Activated CD4-positive, alpha-beta T cell treated with anti-CD3 and anti-CD28 coated beads for 48 hours (primary cell): ENCODE measurements around the gene EFL1.
"Not testable (repeated sequence)": the region's sequence is repeated elsewhere in the genome, so short reads cannot be mapped to it uniquely, and the experiment has no call there.

Source experiments
- DNase-seq: peaks from one replicate; pipeline ENCODE4 v3.0.0-alpha.2; 2020

Gene EFL1

GRCh38 chr15:82262422-82263026 lies at the start of gene EFL1, which contains the start of gene SAXO2:
Gene EFL1, minus strand, starts transcription at chr15:82262734. Its CDS starts 956 bp downstream, at chr15:82261778.
Gene SAXO2, plus strand, starts transcription at chr15:82262818. Its CDS starts 62 bp downstream, at chr15:82262880.
- peak; percentile 96 for DNase-seq

DNA sequence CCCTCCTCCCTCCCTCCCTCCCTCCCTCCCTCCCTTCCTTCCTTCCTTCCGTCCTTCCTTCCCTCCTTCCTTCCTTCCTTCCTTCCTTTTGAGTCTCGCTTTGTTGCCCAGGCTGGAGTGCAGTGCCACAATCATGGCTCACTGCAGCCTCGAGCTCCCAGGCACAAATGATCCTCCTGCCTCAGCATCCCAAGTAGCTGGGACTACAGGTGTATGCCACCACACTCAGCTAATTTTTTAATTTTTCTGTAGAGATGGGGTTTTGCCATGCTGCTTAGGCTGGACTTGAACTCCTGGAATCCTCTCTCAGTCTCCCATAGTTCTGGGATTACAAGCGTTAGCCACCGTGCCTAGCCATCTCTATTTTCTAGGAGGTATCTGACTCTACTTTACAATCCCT lies 48.8 kb upstream of the EFL1 start:
- DNase-seq = not testable (repeated sequence)

DNA sequence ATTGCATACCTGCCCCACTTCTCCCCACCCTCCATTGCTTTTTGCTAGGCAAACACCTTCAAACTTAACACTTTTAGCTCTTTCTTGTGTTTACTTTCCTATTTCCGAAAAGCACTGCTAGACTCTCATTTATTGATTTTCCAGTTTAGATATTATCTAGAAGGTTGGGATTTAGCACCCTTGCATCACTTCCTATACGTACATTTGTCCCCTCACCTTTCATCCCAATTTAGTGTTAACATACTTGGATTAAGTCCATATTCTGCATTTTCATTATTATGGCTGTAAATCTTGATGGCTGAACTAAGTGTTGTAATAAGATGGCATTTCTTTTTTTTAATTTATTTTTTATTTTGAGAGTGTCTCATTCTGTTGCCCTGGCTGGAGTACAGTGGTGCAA lies 47.3 kb upstream of the EFL1 start:
- no peak for DNase-seq

GRCh38 chr15:82307714-82308081 lies 45.2 kb upstream of the EFL1 start:
- DNase-seq = no peak

DNA sequence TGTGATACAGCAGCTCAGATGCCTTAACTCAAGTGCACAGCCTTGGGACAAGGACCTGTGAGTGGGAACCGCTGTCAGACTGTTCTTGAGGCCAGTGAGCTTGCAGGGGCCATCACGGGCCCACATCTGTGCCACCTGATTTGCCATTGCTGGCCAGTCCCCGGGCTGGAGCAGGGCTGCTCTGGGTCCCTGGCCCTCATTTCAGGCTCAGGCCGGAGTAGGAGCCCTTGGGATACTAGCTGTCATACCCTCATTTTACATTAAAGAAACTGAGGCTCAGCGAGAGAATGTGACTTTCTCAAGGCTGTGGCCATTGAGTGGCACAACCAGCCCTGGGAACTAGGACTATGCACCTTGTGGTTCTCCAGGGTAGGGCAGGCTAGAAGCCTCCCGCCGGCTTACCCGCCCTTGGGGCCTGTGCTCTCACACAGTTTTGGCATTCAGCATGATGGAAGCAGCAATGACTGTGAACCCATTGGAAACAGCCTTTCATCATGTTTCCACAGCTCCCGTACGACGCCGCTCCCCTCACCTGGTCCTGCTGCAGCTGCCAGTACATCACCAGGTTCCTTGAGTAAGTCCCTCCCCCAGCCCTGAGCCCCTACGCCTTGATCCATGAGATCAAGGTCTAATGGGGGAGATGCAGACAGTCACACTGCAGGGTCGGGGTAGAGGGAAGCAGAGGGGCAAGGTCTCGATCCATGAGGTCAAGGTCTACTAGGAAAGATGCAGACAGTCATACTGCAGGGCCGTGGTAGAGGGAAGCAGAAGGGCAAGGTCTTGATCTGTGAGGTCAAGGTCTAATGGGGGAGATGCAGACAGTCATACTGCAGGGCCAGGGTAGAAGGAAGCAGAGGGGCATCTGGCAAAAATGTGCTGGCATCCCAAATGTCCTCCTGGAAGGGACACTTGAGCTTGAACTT lies 44.5 kb upstream of the EFL1 start:
- DNase-seq = no peak

GRCh38 chr15:82305621-82306048 lies 43.1 kb upstream of the EFL1 start:
- DNase-seq = no peak

DNA sequence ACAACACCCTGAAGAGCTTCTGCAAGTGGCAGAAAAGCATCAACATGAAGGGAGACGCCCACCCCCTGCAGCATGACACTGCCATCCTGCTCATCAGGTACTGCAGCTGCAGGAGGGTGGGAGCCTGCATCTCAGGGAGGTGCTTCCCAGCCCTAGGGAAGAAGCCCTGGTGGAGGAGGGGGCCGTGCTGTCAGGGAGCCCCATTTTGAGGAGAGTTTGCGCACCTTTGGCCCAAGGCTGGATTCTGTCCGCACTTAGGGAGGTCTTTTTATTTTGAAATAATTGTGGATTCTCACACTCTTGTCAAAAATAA lies 42.2 kb upstream of the EFL1 start:
- no peak for DNase-seq

DNA sequence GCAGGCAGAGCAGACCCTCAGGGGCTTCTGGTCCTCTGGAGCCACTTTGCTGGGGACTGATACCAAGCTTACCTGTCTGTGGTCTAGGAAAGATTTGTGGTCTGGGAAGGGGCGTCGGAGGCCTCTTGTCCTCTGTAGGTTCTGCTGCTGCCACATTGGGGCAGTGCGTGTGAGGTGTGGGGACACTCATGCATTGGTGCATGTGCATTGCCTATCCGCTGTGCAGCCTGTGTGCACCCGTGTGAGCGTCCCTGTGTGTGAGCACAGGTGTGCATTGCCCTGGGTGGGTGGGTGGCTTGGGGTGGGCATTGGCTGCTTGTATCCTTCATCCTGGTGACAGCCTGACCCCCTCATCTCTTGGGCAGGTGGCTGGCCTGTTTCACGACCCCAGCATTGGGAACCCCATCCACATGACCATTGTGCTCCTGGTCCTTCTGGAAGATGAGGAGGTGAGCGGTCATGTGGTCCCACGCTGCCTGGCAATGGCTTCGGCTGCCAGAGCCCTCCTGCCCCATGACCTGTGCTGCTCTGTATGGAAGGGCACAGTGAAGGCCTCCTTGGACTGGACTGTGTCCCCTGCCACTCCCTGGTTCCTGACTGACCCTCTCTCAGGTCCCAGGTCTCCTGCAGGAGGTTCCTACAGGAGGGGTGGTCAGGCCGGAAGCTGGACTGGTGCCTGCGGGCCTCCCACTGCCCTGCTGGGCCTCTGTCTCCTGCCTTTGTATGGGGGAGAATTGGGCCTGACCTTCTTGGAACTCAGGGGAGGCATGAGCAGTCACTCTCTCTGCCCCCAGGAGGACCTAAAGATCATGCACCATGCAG lies 41.6 kb upstream of the EFL1 start:
- no peak for DNase-seq

GRCh38 chr15:82301296-82302016 lies 38.9 kb upstream of the EFL1 start:
- DNase-seq = no peak

- DNase-seq = no peak
Observed at GRCh38 chr15:82300883-82301282, 38.3 kb upstream of the EFL1 start.

DNA sequence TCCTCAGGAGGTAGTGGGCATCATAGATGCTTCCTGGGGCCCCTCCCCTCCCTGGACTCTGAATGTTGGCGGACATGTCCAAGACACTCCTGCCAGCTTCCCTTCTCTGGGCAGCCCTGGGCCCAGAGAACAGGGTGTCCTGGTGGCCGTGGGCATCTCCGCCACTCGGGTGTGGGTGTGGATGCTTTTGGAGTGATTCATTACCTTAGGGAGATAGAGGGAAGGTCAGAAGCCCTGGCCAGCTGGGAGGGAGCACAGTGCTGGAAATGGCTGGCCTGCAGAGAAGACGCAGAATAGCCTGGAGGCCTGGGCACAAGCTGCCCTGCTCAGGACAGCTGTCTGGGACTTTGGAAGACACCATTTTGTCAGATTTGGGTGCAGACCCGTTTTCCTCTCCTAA lies 37.8 kb upstream of the EFL1 start:
- not testable (repeated sequence) for DNase-seq

GRCh38 chr15:82299511-82299914 lies 37.0 kb upstream of the EFL1 start:
- DNase-seq = not testable (repeated sequence)

- peak; percentile 69 for DNase-seq
Observed at GRCh38 chr15:82298520-82298919, 36.0 kb upstream of the EFL1 start.

DNA sequence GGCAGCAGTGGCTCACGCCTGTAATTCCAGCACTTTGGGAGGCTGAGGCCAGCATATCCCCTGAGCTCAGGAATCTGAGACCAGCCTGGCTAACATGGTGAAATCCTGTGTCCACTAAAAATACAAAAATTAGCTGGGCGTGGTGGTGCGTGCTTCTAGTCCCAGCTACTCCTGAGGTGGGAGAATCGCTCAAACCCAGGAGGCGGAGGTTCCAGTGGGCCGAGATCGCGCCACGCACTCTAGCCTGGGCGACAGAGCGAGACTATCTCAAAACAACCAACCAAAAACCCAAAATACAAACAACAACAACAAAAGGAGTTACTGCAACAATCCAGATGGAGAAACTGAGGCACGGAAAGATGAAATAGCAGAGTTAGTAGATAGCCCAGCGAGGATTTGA lies 35.5 kb upstream of the EFL1 start:
- no peak for DNase-seq

- no peak for DNase-seq
Observed at GRCh38 chr15:82297546-82297945, 35.0 kb upstream of the EFL1 start.

DNA sequence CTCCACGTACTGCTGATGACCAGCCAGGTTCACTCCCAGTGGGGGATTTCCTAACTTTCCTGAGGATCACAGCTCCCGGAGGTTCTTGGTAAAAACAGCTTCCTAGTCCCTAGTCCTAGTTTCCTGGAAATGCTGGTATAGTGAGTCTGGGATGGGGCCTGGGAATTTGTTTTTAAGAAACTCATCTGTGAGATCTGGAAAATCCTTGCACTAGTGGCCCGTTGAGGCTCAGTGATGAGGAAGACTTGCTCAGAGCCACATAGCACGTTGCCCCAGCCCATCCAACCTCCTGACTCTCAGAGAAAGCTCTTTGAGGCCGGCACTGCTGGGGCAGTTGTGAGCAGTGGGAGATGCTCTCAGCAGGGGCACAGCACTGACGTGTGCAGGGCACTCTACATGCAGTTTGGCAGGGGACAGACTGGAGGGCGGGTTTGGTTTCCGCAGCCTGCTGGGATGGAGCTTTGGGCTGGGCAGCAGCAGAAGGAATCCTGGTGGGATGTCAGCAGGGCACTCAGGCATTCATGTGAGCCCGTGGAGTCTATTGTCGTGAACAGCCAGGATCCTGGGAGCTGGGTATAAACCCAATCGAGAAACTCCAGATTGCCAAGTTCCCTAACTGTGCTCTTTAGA lies 31.6 kb upstream of the EFL1 start:
- DNase-seq = no peak

- DNase-seq = no peak
Observed at GRCh38 chr15:82292271-82292670, 29.7 kb upstream of the EFL1 start.

DNA sequence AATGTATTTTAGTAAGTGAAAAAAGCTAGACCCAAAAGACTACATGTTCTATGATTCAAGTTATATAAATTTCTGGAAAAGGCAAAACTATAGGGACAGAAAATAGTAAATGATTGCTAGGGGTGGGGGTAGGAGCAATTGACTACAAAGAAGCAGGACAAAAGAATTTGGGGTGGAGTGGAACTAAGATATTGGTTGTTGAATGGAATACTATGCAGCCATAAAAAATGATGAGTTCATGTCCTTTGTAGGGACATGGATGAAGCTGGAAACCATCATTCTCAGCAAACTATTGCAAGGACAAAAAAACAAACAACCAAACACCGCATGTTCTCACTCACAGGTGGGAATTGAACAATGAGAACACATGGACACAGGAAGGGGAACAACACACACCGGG lies 25.7 kb upstream of the EFL1 start:
- DNase-seq = not testable (repeated sequence)

DNA sequence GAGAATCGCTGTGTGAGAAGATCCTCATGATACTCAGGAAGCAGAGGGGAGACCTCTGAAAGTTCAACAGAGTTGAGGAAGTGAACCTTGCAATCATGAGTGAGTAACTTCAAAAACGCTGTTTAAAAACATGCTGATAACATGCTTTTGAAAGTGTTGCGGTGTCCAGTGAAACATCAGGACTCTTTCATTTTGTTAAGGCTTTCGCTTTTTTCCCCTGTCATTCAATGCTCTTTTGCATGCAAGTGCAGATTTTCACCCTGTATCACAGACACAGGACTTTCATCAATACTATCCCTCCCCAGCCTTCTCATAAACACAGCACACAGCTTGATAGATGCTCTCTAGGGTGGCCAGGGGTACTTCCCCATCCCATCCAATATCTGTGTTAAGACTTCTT lies 23.9 kb upstream of the EFL1 start:
- DNase-seq = not testable (repeated sequence)

DNA sequence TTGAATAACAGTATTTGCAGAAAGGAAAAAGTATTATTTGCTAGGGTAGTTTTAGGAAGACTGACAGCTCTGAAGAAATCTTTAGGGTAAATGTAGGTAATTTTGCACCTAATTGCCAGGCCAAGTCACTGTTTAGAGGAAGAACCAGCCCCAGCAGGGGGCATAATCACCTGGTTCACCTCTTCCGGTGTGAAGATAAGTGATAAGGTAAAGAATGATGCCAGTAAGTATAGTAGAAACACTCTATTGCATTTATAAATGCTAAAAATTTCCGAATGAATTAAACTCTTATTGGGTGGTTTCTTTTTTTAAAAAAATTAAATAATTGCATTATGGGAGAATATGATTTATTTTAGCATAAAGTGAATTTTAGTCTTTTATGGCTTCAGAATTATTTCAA lies 21.8 kb upstream of the EFL1 start:
- DNase-seq = not testable (repeated sequence)

DNA sequence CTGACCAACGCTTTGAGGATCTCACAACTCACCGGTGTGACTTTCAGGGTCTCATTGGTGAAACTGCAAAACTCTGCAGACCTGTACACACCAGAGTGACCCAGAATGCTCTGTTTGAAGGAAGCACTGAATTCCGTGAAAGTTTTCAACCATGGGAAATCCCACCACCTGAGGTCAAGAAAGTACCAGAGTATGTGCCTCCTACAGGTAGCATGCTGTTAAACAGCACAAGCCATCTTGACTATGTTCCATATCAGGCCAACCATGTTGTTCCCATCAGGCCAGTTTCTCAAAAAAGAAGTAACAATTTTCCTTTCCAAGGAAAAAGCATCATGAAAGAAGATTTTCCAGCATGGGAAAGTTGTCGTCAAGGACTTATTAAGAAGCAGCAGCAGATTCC lies 19.9 kb upstream of the EFL1 start:
- DNase-seq = not testable (repeated sequence)

- DNase-seq = not testable (repeated sequence)
Observed at GRCh38 chr15:82281276-82281675, 18.7 kb upstream of the EFL1 start.
